Ishikawa (cell line): ENCODE results near the gene ARHGAP40.

Source experiments
- CEBPB ChIP-seq: IDR thresholded peaks from 2 replicates; pipeline ENCODE4 v1.6.1; 2012
- CREB1 ChIP-seq: IDR thresholded peaks from 2 replicates; pipeline ENCODE4 v1.6.1; 2012; ENCODE audit warnings: low read depth
- EGR1 ChIP-seq: IDR thresholded peaks from 2 replicates; pipeline ENCODE4 v1.6.1; 2012
- EP300 ChIP-seq: IDR thresholded peaks from 2 replicates; pipeline ENCODE4 v1.6.1; 2012; ENCODE audit warnings: borderline replicate concordance
- TAF1 ChIP-seq: IDR thresholded peaks from 2 replicates; pipeline ENCODE4 v1.6.1; 2012; ENCODE audit warnings: low read depth, mild to moderate bottlenecking
- TF ChIP-seq, protein P1 (sequence below): IDR thresholded peaks from 2 replicates; pipeline ENCODE4 v1.6.1; 2012
- TF ChIP-seq, protein P2 (sequence below): IDR thresholded peaks from 2 replicates; pipeline ENCODE4 v1.6.1; 2012

- TF ChIP-seq, protein P1, sequence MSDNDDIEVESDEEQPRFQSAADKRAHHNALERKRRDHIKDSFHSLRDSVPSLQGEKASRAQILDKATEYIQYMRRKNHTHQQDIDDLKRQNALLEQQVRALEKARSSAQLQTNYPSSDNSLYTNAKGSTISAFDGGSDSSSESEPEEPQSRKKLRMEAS, result no peak
- TF ChIP-seq EGR1, result no peak
- TF ChIP-seq EP300, result no peak
- TF ChIP-seq TAF1, result no peak
- no peak for TF ChIP-seq CREB1
- no peak for TF ChIP-seq CEBPB
- TF ChIP-seq, protein P2, sequence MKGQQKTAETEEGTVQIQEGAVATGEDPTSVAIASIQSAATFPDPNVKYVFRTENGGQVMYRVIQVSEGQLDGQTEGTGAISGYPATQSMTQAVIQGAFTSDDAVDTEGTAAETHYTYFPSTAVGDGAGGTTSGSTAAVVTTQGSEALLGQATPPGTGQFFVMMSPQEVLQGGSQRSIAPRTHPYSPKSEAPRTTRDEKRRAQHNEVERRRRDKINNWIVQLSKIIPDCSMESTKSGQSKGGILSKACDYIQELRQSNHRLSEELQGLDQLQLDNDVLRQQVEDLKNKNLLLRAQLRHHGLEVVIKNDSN, result no peak
Measured at GRCh38 chr20:38700141-38700540, 98.5 kb downstream of the ARHGAP40 start.
